PC-9 (cell line): ENCODE data around the gene HNRNPA2B1.

Experiments
- EZH2 ChIP-seq: fragments of 200-600 bp; sonication (generic); IDR thresholded peaks from 2 replicates; pipeline ENCODE4 v1.8.0; 2017; ENCODE audit warnings: antibody characterized with exemption, low read depth
- TF ChIP-seq, protein P1 (sequence below): fragments of 200-600 bp; sonication (generic); conservative IDR thresholded peaks from 2 replicates; pipeline ENCODE4 v1.6.1; 2017; ENCODE audit warnings: mixed run types, antibody characterized with exemption, mild to moderate bottlenecking, moderate library complexity

DNA sequence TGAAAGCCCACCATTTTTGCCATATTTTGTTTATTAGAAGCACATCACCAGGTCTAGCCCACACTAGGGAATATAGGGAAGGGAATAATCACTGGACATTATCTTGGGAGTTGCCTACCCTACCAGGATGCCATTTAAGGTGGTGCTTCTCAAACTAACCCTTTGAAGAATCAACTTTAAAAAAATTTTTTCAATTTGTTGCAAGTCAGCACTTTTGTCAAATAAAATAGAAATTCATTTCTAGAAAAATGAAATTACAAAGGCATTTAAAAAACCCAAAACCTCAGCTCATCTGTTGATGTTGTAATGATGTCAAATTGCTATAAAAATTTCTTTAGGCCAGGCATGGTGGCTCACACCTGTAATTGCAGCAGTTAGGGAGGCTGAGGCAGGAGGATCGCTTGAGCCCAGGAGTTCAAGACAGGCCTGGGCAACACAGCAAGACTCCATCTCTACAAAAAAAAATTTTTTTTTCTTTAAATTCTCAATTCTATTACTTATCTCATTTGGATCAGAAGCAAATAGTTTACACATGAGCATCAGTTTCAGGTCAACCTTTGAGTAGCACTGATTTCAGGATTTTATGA lies 51.1 kb downstream of the HNRNPA2B1 start:
- TF ChIP-seq, protein P1, sequence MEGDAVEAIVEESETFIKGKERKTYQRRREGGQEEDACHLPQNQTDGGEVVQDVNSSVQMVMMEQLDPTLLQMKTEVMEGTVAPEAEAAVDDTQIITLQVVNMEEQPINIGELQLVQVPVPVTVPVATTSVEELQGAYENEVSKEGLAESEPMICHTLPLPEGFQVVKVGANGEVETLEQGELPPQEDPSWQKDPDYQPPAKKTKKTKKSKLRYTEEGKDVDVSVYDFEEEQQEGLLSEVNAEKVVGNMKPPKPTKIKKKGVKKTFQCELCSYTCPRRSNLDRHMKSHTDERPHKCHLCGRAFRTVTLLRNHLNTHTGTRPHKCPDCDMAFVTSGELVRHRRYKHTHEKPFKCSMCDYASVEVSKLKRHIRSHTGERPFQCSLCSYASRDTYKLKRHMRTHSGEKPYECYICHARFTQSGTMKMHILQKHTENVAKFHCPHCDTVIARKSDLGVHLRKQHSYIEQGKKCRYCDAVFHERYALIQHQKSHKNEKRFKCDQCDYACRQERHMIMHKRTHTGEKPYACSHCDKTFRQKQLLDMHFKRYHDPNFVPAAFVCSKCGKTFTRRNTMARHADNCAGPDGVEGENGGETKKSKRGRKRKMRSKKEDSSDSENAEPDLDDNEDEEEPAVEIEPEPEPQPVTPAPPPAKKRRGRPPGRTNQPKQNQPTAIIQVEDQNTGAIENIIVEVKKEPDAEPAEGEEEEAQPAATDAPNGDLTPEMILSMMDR = no peak
- TF ChIP-seq EZH2 = no peak
